SJSA1 (cell line): Measurements from ENCODE around the gene MOB1B. TPM values are rescaled to one million over a fixed set of nuclear protein-coding genes. Genes with fewer than 3 reads are reported as not detected.
A peak's percentile ranks its signal among the peaks of the same experiment; 100 is the strongest.

Experiments
- DNase-seq, 2 experiments: peaks; one replicate each; pipeline ENCODE4 v3.0.0-alpha.2; 2015 to 2020; ENCODE audit warnings: low spot score in 2 of 2, low read depth in 1 of 2
- H3K27ac ChIP-seq: fragments of 250-450 bp; sonication (Bioruptor Pico); 2 replicates; pipeline ENCODE4 v1.5.1; 2020; ENCODE audit warnings: mild to moderate bottlenecking, moderate library complexity
- H3K27me3 ChIP-seq: fragments of 250-450 bp; sonication (Bioruptor Pico); replicated peaks from 2 replicates; pipeline ENCODE4 v1.5.1; 2020; ENCODE audit warnings: mild to moderate bottlenecking, moderate library complexity
- H3K36me3 ChIP-seq: fragments of 250-450 bp; sonication (Bioruptor Pico); 2 replicates; pipeline ENCODE4 v1.5.1; 2020; ENCODE audit warnings: mild to moderate bottlenecking
- H3K4me1 ChIP-seq: fragments of 250-450 bp; sonication (Bioruptor Pico); replicated peaks from 2 replicates; pipeline ENCODE4 v1.6.1; 2021; ENCODE audit warnings: mild to moderate bottlenecking
- H3K4me3 ChIP-seq: fragments of 250-450 bp; sonication (Bioruptor Pico); 2 replicates; pipeline ENCODE4 v1.5.1; 2020; ENCODE audit warnings: mild to moderate bottlenecking
- H3K9me3 ChIP-seq: fragments of 250-450 bp; sonication (Bioruptor Pico); replicated peaks from 2 replicates; pipeline ENCODE4 v1.5.1; 2020; ENCODE audit warnings: mild to moderate bottlenecking
- total RNA-seq: library from RNA; depleted of rRNA; stranded (reverse); fragments of >200 nt; shearing (Covaris generic); gene quantifications from 2 replicates; pipeline ENCODE4 v1.2.3, GENCODE V29; 2014; rRNA removed

MOB1B gene
- total RNA-seq, result 7.5 and 12.9 TPM in 2 replicates

DNA sequence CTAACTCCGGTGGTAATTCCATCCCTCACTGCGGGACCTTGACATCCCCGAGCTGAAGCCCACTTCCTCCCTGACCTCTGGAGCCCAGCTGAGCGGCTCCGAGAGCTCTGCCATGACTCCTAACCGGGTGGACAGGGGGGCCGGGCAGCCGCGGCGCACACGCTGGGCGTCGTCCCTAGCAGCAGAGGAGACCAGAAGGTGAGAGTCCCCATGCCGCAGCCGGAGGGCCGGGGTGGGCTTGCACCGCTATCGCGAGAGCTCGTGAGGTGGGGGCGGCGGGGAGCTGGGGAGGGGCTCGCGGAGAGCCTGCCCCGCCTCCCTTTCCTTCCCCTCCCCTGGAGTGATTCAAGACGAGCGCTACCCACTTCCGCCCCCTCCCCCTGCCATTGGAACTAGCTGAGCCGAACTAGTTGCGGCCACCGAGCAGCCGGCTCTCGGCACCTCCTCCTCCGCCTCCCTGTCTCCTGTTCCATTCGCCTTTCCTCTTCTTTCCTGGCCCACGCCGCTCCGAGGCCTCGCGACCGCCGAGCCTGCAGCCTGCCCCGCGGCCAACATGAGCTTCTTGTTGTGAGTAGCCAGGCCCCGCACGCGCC lies at the start of gene MOB1B:
Gene MOB1B (plus strand): TSS at position 386 of the 593 bp plus-strand sequence. CDS start 168 bp downstream, at position 554.
- H3K36me3 ChIP-seq, result peaks cover 28% of the 10 kb centered on the region
- no peaks in the 10 kb centered on the region for H3K27me3 ChIP-seq
- peaks cover 5% of the 10 kb centered on the region for H3K4me1 ChIP-seq
- H3K4me3 ChIP-seq, result peak within 1 kb of the TSS; percentile 73
- peak; percentile 85 to 94 for DNase-seq
- H3K27ac ChIP-seq, result peak within 1 kb of the TSS; percentile 67
- H3K9me3 ChIP-seq, result no peaks in the 10 kb centered on the region; the same call in 1 of the 2 replicates

DNA sequence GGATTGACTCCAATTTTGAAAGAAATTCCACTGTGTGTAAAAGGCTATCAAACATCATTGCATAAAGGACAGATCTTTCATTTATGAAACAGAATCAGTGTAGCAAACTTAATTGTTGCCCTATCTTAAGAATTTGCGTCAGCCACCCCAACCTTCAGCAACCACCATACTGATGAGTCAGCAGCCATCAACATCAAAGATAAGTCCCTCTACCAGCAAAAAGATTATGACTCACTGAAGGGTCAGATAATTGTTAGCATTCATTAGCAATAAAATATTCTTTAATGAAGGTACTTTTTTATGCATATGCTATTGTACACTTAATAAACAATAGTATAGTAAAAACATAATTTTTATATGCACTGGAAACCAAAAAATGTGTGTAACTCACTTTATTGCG lies 46.7 kb upstream of the MOB1B start:
- Histone ChIP-seq H3K4me3 (no peak overlapping the region), H3K27ac (no peak overlapping the region), H3K4me1 (no peaks in the 10 kb centered on the region), H3K9me3 (no peaks in the 10 kb centered on the region), H3K27me3 (no peaks in the 10 kb centered on the region), H3K36me3 (no peaks in the 10 kb centered on the region)
- DNase-seq, result no peak

DNA sequence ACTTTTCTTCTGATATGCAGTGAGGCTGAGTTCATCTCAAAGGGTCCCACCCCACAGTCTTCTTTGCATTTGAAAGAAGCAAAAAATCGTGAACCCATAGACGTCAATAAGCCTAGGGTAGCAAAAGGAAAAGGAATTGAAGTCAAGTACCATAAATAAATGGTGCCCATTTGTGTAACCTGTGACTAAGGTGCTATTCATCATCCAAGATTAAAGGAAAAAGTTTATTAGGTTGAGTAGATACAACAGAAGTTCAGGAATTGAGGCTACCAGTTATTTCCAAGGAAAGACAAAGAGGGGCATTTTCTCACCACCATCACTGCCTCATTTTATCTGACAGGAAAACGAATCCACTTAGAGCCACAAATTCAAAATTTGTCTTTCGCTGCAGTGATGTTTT lies 43.7 kb upstream of the MOB1B start:
- Histone ChIP-seq H3K4me1 (no peaks in the 10 kb centered on the region), H3K9me3 (no peaks in the 10 kb centered on the region), H3K36me3 (no peaks in the 10 kb centered on the region), H3K27ac (no peak overlapping the region), H3K4me3 (no peak overlapping the region), H3K27me3 (no peaks in the 10 kb centered on the region)
- DNase-seq, result no peak

- Histone ChIP-seq H3K4me3 (no peak overlapping the region), H3K9me3 (no peaks in the 10 kb centered on the region)
- no peak for DNase-seq
Observed at GRCh38 chr4:70859066-70859465, 43.1 kb upstream of the MOB1B start.

DNA sequence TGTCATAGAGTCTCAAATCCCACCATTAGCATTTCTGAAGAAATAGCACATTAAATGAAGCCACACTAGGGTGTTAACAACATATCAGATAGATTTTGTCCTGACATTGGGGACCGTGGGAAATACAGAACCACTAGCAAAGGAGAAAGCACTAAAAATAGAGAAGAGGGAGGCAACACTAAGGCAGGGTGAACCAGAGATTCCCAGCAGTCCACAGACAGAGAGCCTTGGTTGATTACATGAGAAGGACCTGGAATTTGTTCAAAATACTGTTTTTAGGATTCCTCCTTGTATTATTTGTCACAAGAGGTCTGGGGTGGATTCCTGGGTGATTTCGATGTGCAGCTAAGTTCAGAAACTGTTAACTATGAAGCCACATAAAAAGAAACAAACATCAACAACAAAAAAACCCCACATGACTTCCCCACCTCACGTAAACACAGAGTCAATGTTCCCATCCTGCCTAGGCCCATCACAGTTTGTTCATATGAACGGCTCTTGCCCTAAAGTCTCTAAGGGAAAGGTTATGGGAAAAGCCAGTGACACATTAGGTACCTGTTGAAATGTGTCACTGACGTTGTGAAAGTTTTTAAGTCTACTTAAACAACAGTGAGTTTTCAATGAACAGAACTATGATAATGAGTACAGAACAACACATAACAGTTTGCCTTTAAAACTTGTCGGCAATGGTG lies 38.9 kb upstream of the MOB1B start:
- Histone ChIP-seq H3K36me3 (no peaks in the 10 kb centered on the region), H3K4me3 (no peak overlapping the region), H3K9me3 (no peaks in the 10 kb centered on the region), H3K4me1 (no peaks in the 10 kb centered on the region), H3K27me3 (no peaks in the 10 kb centered on the region), H3K27ac (no peak overlapping the region)
- DNase-seq, result no peak

More at GRCh38 chr4:70859066-70859465, 43.1 kb upstream of the MOB1B start:
- no peaks in the 10 kb centered on the region for H3K27me3 ChIP-seq
- no peak overlapping the region for H3K27ac ChIP-seq
- H3K36me3 ChIP-seq, result no peaks in the 10 kb centered on the region
- H3K4me1 ChIP-seq, result no peaks in the 10 kb centered on the region

DNA sequence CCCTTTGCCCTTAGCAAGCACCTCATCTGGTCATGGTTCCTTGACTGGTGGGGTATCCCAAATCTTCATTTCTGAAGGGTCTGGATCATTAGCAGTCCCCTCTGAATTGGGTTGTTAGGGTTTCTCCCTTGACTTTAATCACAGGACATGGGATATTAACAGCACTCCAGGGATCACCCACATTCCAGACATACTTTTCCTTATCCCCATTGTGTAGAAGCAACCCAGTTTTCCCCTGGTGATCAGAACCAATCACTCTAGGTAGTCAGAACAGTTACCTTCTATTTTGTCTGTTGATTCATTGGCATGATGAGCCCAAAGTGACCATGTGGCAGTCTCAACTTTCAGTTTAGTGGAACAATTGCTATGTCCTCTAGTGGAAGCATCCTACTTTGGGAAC lies 33.4 kb upstream of the MOB1B start:
- Histone ChIP-seq H3K4me1 (no peaks in the 10 kb centered on the region), H3K27me3 (no peaks in the 10 kb centered on the region), H3K36me3 (no peaks in the 10 kb centered on the region), H3K9me3 (no peaks in the 10 kb centered on the region), H3K27ac (no peak overlapping the region), H3K4me3 (no peak overlapping the region)
- DNase-seq, result no peak

DNA sequence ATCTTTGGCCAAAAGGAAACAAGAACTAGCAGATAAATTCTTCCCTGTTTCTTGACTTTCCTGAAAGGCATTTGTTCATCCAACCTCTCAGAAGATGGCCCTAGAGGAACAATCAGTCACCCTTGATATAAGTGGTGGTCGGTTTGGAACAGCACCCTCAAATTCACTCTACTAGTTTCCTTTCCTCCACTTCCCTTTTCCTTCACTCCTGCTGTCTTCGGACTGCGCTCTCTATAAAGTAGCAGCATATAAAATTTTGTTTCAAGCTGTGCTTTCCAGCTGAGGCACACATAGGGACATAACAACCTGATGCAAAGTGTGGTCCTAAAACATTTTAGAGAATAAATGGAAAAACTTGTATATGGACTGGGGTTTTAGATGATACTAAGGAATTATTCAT lies 29.0 kb upstream of the MOB1B start:
- Histone ChIP-seq H3K27me3 (0 out of 2 replicates have a peak, but pooled peaks cover 2% of the 10 kb centered on the region), H3K4me3 (no peak overlapping the region), H3K9me3 (no peaks in the 10 kb centered on the region), H3K27ac (no peak overlapping the region), H3K36me3 (no peaks in the 10 kb centered on the region), H3K4me1 (no peaks in the 10 kb centered on the region)
- no peak for DNase-seq

- H3K4me3 ChIP-seq, result no peak overlapping the region
- H3K9me3 ChIP-seq, result no peaks in the 10 kb centered on the region
- H3K36me3 ChIP-seq, result no peaks in the 10 kb centered on the region
- no peak overlapping the region for H3K27ac ChIP-seq
- no peaks in the 10 kb centered on the region for H3K4me1 ChIP-seq
- DNase-seq, result no peak
- 0 out of 2 replicates have a peak, but pooled peaks cover 2% of the 10 kb centered on the region for H3K27me3 ChIP-seq
Observed at GRCh38 chr4:70874268-70875156, 27.7 kb upstream of the MOB1B start.

GRCh38 chr4:70877556-70877955 lies 24.6 kb upstream of the MOB1B start:
- 0 out of 2 replicates have a peak, but pooled peaks cover 2% of the 10 kb centered on the region for H3K27me3 ChIP-seq
- no peaks in the 10 kb centered on the region for H3K9me3 ChIP-seq
- no peaks in the 10 kb centered on the region for H3K4me1 ChIP-seq
- H3K36me3 ChIP-seq, result no peaks in the 10 kb centered on the region
- DNase-seq, result no peak
- no peak overlapping the region for H3K4me3 ChIP-seq
- H3K27ac ChIP-seq, result no peak overlapping the region

GRCh38 chr4:70880739-70881138 lies 21.4 kb upstream of the MOB1B start:
- Histone ChIP-seq H3K27ac (no peak overlapping the region), H3K4me3 (no peak overlapping the region), H3K9me3 (no peaks in the 10 kb centered on the region), H3K27me3 (0 out of 2 replicates have a peak, but pooled peaks cover 2% of the 10 kb centered on the region), H3K4me1 (no peaks in the 10 kb centered on the region), H3K36me3 (no peaks in the 10 kb centered on the region)
- DNase-seq, result no peak

GRCh38 chr4:70885174-70885573 lies 17.0 kb upstream of the MOB1B start:
- no peaks in the 10 kb centered on the region for H3K36me3 ChIP-seq
- H3K4me3 ChIP-seq, result no peak overlapping the region
- DNase-seq, result no peak
- no peaks in the 10 kb centered on the region for H3K27me3 ChIP-seq
- H3K27ac ChIP-seq, result no peak overlapping the region
- no peaks in the 10 kb centered on the region for H3K4me1 ChIP-seq
- no peaks in the 10 kb centered on the region for H3K9me3 ChIP-seq

DNA sequence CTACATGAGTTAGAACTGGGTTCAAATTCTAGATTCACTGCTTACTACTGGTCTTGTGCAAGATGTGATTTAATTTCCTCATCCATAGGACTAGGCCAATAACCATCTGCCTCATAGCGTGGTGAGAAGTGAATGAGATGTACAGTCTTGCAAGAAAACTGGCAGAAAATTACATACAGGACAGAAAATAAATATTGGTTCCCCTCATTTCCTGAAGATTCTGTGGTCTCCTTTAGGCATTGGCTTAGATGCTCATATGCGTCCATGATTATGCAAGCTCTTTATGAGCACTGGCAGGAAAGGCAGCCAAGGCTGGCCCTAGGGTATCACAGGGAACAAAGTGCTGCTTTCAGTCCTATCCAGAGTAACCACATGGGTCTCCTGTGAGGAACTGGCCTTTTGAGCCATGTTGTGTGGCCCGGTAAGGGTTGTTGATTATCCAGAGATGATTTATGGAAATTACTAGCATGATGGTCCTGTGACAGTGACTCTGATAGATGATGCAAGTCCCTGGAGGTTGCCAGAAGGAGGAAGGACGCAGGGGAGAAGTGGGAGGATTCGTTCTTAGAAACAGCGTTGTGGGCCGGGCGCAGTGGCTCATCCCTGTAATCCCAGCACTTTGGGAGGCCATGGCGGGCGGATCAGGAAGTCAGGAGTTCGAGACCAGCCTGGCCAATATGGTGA lies 9.9 kb upstream of the MOB1B start:
- Histone ChIP-seq H3K4me3 (no peak overlapping the region), H3K9me3 (no peaks in the 10 kb centered on the region), H3K36me3 (no peaks in the 10 kb centered on the region), H3K27ac (no peak overlapping the region), H3K4me1 (no peaks in the 10 kb centered on the region), H3K27me3 (no peaks in the 10 kb centered on the region)
- DNase-seq, result no peak

DNA sequence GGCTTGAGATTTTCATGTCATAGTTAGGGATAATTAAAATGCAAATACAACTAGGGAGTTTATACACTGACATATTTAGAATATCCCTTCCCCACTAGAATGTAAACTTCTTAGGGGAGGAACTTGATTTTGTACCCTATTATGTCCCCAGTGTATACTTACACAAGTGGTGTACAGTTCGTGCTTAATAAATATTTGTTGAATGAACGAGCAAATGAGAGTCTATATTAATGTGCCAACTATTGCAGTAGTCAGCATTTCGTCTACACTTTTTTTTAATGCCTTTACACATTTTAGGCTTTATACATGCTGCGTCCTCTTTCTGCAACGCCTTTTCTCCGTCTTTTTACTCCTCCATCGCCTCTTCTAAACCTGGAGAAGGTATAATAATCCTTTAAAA lies 8.4 kb upstream of the MOB1B start:
- no peak overlapping the region for H3K27ac ChIP-seq
- H3K27me3 ChIP-seq, result no peaks in the 10 kb centered on the region
- no peaks in the 10 kb centered on the region for H3K36me3 ChIP-seq
- H3K4me3 ChIP-seq, result no peak overlapping the region
- no peaks in the 10 kb centered on the region for H3K9me3 ChIP-seq
- DNase-seq, result no peak
- H3K4me1 ChIP-seq, result no peaks in the 10 kb centered on the region
